Psoas muscle (tissue), 8 donors: ENCODE measurements around the gene UBE2E2. TPM values are rescaled to one million over a fixed set of nuclear protein-coding genes. Genes with fewer than 3 reads are reported as not detected.

ENCODE experiments used
- ATAC-seq, 4 donors: fragments of 200-7000 bp; cut with Tn5 transposase; one replicate each; pipeline ENCODE4 v1.9.1; 2020; ENCODE audit warnings: moderate library complexity in 3 of 4, mild to moderate bottlenecking in 2 of 4
- DNase-seq, 2 donors: peaks; one replicate each; pipeline ENCODE4 v3.0.0-alpha.2; 2020
- H3K27ac ChIP-seq: fragments of 200-600 bp; one replicate; pipeline ENCODE4 v1.8.0; 2022
- H3K27me3 ChIP-seq, 3 donors: fragments of 200-600 bp in 1 of 3; one replicate each; pipeline versions ENCODE4 v1.6.1 to v1.8.0; 2013 to 2022; ENCODE audit warnings: low read length in 2 of 3, mild to moderate bottlenecking in 2 of 3, moderate library complexity in 1 of 3; ENCODE audit not compliant: insufficient read depth in 3 of 3
- H3K36me3 ChIP-seq, 2 donors: fragments of 200-600 bp in 1 of 2; one replicate each; pipeline versions ENCODE4 v1.6.1 to v1.8.0; 2013 to 2022; ENCODE audit warnings: low read depth in 1 of 2, mild to moderate bottlenecking in 1 of 2, moderate library complexity in 1 of 2; ENCODE audit not compliant: insufficient read depth in 1 of 2
- H3K4me1 ChIP-seq: fragments of 200-600 bp; one replicate; pipeline ENCODE4 v1.8.0; 2022
- H3K4me3 ChIP-seq: fragments of 200-600 bp; one replicate; pipeline ENCODE4 v1.8.0; 2022; ENCODE audit warnings: mild to moderate bottlenecking
- H3K9me3 ChIP-seq: fragments of 200-600 bp; one replicate; pipeline ENCODE4 v1.8.0; 2022
- WGBS, 3 donors: extraction: QIAGEN DNeasy Blood & Tissue Kit; methylation state at CpG; one replicate each; pipeline versions ENCODE4 v1.1.6 to v1.1.7; 2013; 5-methylcytosine and 5-hydroxymethylcytosine counted together
- intact Hi-C, 2 donors: fragments of 100-400 bp; cut with DNase I; formaldehyde crosslinking; loops; one replicate each; pipeline versions ENCODE4 v1.11.0 to v1.14.2; 2022
- polyA plus RNA-seq, 3 donors: library from polyadenylated mRNA; stranded (reverse); fragments of 200-250 nt; gene quantifications; one replicate each; pipeline ENCODE4 v1.2.3, GENCODE V29; 2013
- total RNA-seq, 4 donors: library from RNA; stranded (reverse); fragmentation: NEBNext Ultra II Directional in 2 of 4; extraction: Animal tissue kit (Norgen Biotek cat#: 25700) in 2 of 4; gene quantifications; one replicate each; pipeline versions ENCODE4 v1.2.1 to v1.2.4, GENCODE V29; 2021 to 2023
- TF ChIP-seq, protein P1 (sequence below): fragments of 200-600 bp; IDR thresholded peaks from one replicate; pipeline ENCODE4 v1.8.0; 2022; ENCODE audit warnings: antibody characterized with exemption
- donor health status: healthy with polysubstance abuse.
- donor health status: DM: no; HTN: no; CAD: no; lungs with moderate emphysema.
- donor health status: Bipolar disorder and iron deficiency.
- donor health status: healthy.
- donor health status: DM: yes; HTN: yes; CAD: no.
- donor health status: DM: no; HTN: no; CAD: no.
- donor health status: DM: no; HTN: no; CAD: no.
- donor health status: DM: yes; HTN: yes; CAD: no.

The UBE2E2 gene
- total and polyA plus RNA-seq, 7 donors: 12.9 to 38.2 (median 34.0) TPM

GRCh38 chr3:23549148-23549910, 346.2 kb downstream of the UBE2E2 start:
- DNase-seq: no peak
- Histone ChIP-seq H3K4me3 (no peak overlapping the region), H3K27me3 (no peaks in the 10 kb centered on the region), H3K36me3 (no peaks in the 10 kb centered on the region), H3K4me1 (peaks cover 13% of the 10 kb centered on the region), H3K9me3 (no peaks in the 10 kb centered on the region), H3K27ac (no peak overlapping the region)
- TF ChIP-seq, protein P1, sequence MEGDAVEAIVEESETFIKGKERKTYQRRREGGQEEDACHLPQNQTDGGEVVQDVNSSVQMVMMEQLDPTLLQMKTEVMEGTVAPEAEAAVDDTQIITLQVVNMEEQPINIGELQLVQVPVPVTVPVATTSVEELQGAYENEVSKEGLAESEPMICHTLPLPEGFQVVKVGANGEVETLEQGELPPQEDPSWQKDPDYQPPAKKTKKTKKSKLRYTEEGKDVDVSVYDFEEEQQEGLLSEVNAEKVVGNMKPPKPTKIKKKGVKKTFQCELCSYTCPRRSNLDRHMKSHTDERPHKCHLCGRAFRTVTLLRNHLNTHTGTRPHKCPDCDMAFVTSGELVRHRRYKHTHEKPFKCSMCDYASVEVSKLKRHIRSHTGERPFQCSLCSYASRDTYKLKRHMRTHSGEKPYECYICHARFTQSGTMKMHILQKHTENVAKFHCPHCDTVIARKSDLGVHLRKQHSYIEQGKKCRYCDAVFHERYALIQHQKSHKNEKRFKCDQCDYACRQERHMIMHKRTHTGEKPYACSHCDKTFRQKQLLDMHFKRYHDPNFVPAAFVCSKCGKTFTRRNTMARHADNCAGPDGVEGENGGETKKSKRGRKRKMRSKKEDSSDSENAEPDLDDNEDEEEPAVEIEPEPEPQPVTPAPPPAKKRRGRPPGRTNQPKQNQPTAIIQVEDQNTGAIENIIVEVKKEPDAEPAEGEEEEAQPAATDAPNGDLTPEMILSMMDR: no peak
- intact Hi-C loops: no loop called here
- no peak for ATAC-seq
- WGBS, 3 donors: 93 to 98% (median 95%) methylated on average over 8 of the region's 8 CpGs

DNA sequence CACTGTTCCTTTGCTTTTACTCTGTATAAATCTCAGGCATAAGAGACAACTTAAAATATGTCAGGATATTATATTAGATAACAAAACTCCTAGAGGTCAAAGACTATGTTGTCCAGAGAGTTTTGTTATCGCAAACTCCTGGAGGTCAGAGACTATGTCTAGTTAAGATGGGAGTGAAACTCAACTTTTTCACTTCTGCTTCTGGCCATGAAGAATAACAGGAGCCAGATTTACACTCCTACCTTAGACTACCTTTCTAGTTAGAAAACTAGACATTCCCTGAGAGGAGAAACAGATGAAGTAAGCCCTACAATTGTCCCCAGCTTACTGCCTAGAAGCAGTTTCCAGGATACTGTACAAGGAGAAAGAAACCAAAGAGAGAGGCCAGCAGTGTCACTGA, 347.3 kb downstream of the UBE2E2 start:
- intact Hi-C loops: no loop called here
- ATAC-seq: no peak
- H3K27ac ChIP-seq: no peak overlapping the region
- no peak overlapping the region for H3K4me3 ChIP-seq
- no peaks in the 10 kb centered on the region for H3K27me3 ChIP-seq
- H3K36me3 ChIP-seq: no peaks in the 10 kb centered on the region
- TF ChIP-seq, protein P1: no peak
- peaks cover 13% of the 10 kb centered on the region for H3K4me1 ChIP-seq
- no peak for DNase-seq
- WGBS, 3 donors: 97 to 100% (median 98%) methylated on average over 1 of the region's 1 CpG
- H3K9me3 ChIP-seq: no peaks in the 10 kb centered on the region

DNA sequence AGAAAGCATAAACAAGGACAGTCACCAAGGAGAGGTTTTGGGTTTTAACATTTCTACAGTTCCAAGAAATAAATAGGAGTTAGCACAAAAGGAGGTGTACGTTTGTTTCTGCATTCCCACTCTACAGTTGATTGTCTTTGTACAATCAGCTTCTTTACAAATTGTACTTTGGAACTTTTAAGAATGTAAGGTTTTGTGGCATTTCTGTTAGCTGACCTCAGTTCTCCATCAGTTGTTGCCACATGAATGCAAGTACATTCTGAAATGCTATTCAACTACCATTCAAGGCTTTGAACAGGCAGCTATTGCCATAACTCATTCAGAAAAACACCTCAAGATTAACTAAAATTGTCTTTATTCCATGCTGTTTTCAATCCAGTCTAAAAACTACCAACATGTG, 349.4 kb downstream of the UBE2E2 start:
- 88 to 93% (median 89%) methylated on average over 1 of the region's 1 CpG for WGBS, 3 donors
- intact Hi-C loops: no loop called here

DNA sequence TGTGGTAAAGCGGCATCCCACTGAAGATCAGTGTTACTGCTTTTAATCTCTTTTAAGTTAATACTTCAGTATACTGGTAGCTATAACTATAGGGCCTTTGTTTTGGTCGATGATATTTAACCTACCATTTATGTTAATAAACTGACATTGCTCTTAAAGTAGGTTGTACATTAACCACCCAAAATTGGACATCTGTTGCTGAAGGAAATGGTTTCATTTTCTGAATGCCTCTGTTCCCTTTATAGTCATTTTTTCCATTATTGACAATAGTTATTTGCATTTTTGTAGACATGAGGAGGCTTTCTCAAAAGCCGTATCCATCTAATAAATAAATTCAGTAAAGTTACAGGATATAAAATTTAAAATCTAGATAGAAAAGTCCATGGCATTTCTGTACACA, 350.2 kb downstream of the UBE2E2 start:
- Histone ChIP-seq H3K27me3 (no peaks in the 10 kb centered on the region), H3K4me3 (no peak overlapping the region), H3K27ac (no peak overlapping the region), H3K9me3 (no peaks in the 10 kb centered on the region), H3K36me3 (no peaks in the 10 kb centered on the region), H3K4me1 (peaks cover 6% of the 10 kb centered on the region)
- TF ChIP-seq, protein P1: no peak
- no peak for ATAC-seq
- intact Hi-C loops: no loop called here
- no peak for DNase-seq
- WGBS, 3 donors: 85 to 91% (median 87%) methylated on average over 3 of the region's 3 CpGs

More for the DNA sequence above, 349.4 kb downstream of the UBE2E2 start:
- Histone ChIP-seq H3K4me3 (no peak overlapping the region), H3K36me3 (no peaks in the 10 kb centered on the region), H3K27me3 (no peaks in the 10 kb centered on the region), H3K27ac (no peak overlapping the region), H3K4me1 (peaks cover 13% of the 10 kb centered on the region), H3K9me3 (no peaks in the 10 kb centered on the region)
- TF ChIP-seq, protein P1: no peak
- DNase-seq: no peak
- ATAC-seq: no peak
